DND-41 (cell line): ENCODE data around the gene VSIG10L2.

Experiments used
- ATAC-seq: fragments of 200-7000 bp; cut with Tn5 transposase; 3 replicates; pipeline ENCODE4 v1.9.1; 2021; ENCODE audit warnings: low read depth; ENCODE audit not compliant: insufficient read depth
- DNase-seq: peaks from one replicate; pipeline ENCODE4 v3.0.0-alpha.2; 2020
- H2AFZ ChIP-seq: 2 replicates; pipeline ENCODE4 v1.6.0; 2012; ENCODE audit warnings: low read depth, low read length
- H3K27ac ChIP-seq: 2 replicates; pipeline ENCODE4 v1.5.1; 2012; ENCODE audit warnings: low read length, inconsistent platforms
- H3K27me3 ChIP-seq: fragments of 200-600 bp; sonication (generic); 2 replicates; pipeline ENCODE4 v1.6.0; 2012; ENCODE audit warnings: low read length, mild to moderate bottlenecking, inconsistent platforms; ENCODE audit not compliant: insufficient read depth, poor library complexity
- H3K36me3 ChIP-seq: 2 replicates; pipeline ENCODE4 v1.5.1; 2012; ENCODE audit warnings: low read length, inconsistent platforms; ENCODE audit not compliant: insufficient read depth
- H3K4me1 ChIP-seq: 2 replicates; pipeline ENCODE4 v1.5.1; 2012; ENCODE audit warnings: mild to moderate bottlenecking, low read length; ENCODE audit not compliant: insufficient read depth
- H3K4me2 ChIP-seq: 2 replicates; pipeline ENCODE4 v1.6.0; 2012; ENCODE audit warnings: mild to moderate bottlenecking, moderate library complexity, low read length, inconsistent platforms; ENCODE audit not compliant: insufficient read depth
- H3K4me3 ChIP-seq, 2 experiments: fragments of 200-600 bp in 1 of 2; shearing (Covaris generic) in 1 of 2; 2 replicates each; pipeline ENCODE4 v1.5.1; 2012 to 2016; ENCODE audit warnings: inconsistent platforms in 2 of 2, low read length in 2 of 2, mild to moderate bottlenecking in 2 of 2, low read depth in 1 of 2, moderate library complexity in 1 of 2
- H3K79me2 ChIP-seq: 2 replicates; pipeline ENCODE4 v1.6.0; 2012; ENCODE audit warnings: low read length, inconsistent platforms; ENCODE audit not compliant: insufficient read depth
- H3K9ac ChIP-seq: 2 replicates; pipeline ENCODE4 v1.6.0; 2012; ENCODE audit warnings: low read depth, mild to moderate bottlenecking, inconsistent platforms, low read length, moderate library complexity
- H3K9me3 ChIP-seq: 2 replicates; pipeline ENCODE4 v1.5.1; 2012; ENCODE audit warnings: low read length, moderate library complexity, mild to moderate bottlenecking, inconsistent platforms; ENCODE audit not compliant: insufficient read depth, severe bottlenecking
- H4K20me1 ChIP-seq: 2 replicates; pipeline ENCODE4 v1.6.0; 2012; ENCODE audit warnings: low read length; ENCODE audit not compliant: insufficient read depth
- CTCF ChIP-seq: IDR thresholded peaks from 2 replicates; pipeline ENCODE4 v1.5.1; 2012; ENCODE audit warnings: borderline replicate concordance, low read length, moderate library complexity, mild to moderate bottlenecking; ENCODE audit not compliant: poor library complexity, severe bottlenecking; ENCODE audit errors: extremely low read depth
- EZH2 ChIP-seq: IDR thresholded peaks from 3 replicates; pipeline ENCODE4 v1.6.1; 2012; ENCODE audit warnings: borderline replicate concordance, low read depth, mild to moderate bottlenecking, moderate library complexity, low read length, inconsistent platforms; ENCODE audit not compliant: severe bottlenecking

VSIG10L2 gene

GRCh38 chr11:125902927-125903710 is 42.7 kb upstream of the VSIG10L2 start, which contains the start of gene PUS3:
Gene PUS3, minus strand, starts transcription at chr11:125903206. Its CDS starts 6,922 bp downstream, at chr11:125896284.
- H3K36me3 ChIP-seq: peaks cover 13% of the 10 kb centered on the region
- peak; percentile 98 for ATAC-seq
- peaks cover 38% of the 10 kb centered on the region for H3K79me2 ChIP-seq
- H3K9me3 ChIP-seq: no peaks in the 10 kb centered on the region
- no peaks in the 10 kb centered on the region for H3K27me3 ChIP-seq
- H3K4me3 ChIP-seq: peak within 1 kb of the TSS; percentile 87 to 96
- H3K27ac ChIP-seq: peak within 1 kb of the TSS; percentile 85
- H3K9ac ChIP-seq: peak within 1 kb of the TSS; percentile 69
- peaks cover 20% of the 10 kb centered on the region for H3K4me1 ChIP-seq
- peak within 1 kb of the TSS; percentile 73 for H3K4me2 ChIP-seq
- peak within 1 kb of the TSS; percentile 94 for H2AFZ ChIP-seq
- TF ChIP-seq CTCF: no peak
- no peaks in the 10 kb centered on the region for H4K20me1 ChIP-seq
- DNase-seq: peak; percentile 89

GRCh38 chr11:125903711-125904659 is 41.9 kb upstream of the VSIG10L2 start, which contains the start of gene DDX25:
Gene DDX25, plus strand, starts transcription at chr11:125904508. Its CDS starts 10 bp downstream, at chr11:125904518.
- DNase-seq (no peak), ATAC-seq (no peak)
- Histone ChIP-seq H3K4me1 (peaks cover 20% of the 10 kb centered on the region), H3K4me3 (peak within 1 kb of the TSS in 1 of 2 experiments; percentile 96; a peak in 2 of 4 replicates), H3K27ac (no peak within 1 kb of the TSS), H3K79me2 (peaks cover 29% of the 10 kb centered on the region), H4K20me1 (no peaks in the 10 kb centered on the region), H3K9ac (no peak within 1 kb of the TSS), H3K4me2 (peak within 1 kb of the TSS; percentile 73), H2AFZ (no peak within 1 kb of the TSS), H3K9me3 (no peaks in the 10 kb centered on the region), H3K36me3 (peaks cover 11% of the 10 kb centered on the region), H3K27me3 (peaks cover 3% of the 10 kb centered on the region)
- TF ChIP-seq CTCF: no peak
- TF ChIP-seq EZH2: no peak

GRCh38 chr11:125904678-125905077 is 41.2 kb upstream of the VSIG10L2 start:
- Histone ChIP-seq H3K27me3 (peaks cover 6% of the 10 kb centered on the region), H3K36me3 (peaks cover 5% of the 10 kb centered on the region; the same call in 1 of the 2 replicates), H3K27ac (no peak overlapping the region), H3K4me3 (no peak overlapping the region), H3K9me3 (no peaks in the 10 kb centered on the region), H3K9ac (no peak overlapping the region), H2AFZ (no peak overlapping the region), H3K4me1 (peaks cover 20% of the 10 kb centered on the region), H4K20me1 (no peaks in the 10 kb centered on the region), H3K4me2 (no peak overlapping the region), H3K79me2 (peaks cover 22% of the 10 kb centered on the region)
- TF ChIP-seq CTCF (no peak), EZH2 (no peak)
- no peak for DNase-seq
- ATAC-seq: no peak
